Activated CD4-positive, alpha-beta memory T cell treated with anti-CD3 and anti-CD28 coated beads for 36 hours (primary cell): Measurements from ENCODE around the gene PPID. TPM values are rescaled to one million over a fixed set of nuclear protein-coding genes. Genes with fewer than 3 reads are reported as not detected.

Experiments used
- CTCF ChIA-PET: fragments of 350-600 bp; sonication (Branson Sonifier 250); formaldehyde crosslinking; loops from one replicate; lab custom pipeline; 2021; ENCODE audit warnings: antibody characterized with exemption, inconsistent platforms; lab: Charles Lee
- POLR2A ChIA-PET: fragments of 350-600 bp; sonication (Branson Sonifier 250); formaldehyde crosslinking; loops from one replicate; lab custom pipeline; 2021; ENCODE audit warnings: antibody characterized with exemption; lab: Charles Lee
- DNase-seq: peaks from one replicate; pipeline ENCODE4 v3.0.0-alpha.2; 2020
- H3K27ac Mint-ChIP-seq: one replicate; pipeline ENCODE4 v1.8.0; 2021; ENCODE audit warnings: mixed read lengths
- H3K27me3 Mint-ChIP-seq: one replicate; pipeline ENCODE4 v1.8.0; 2021; ENCODE audit warnings: mixed read lengths
- H3K36me3 Mint-ChIP-seq: one replicate; pipeline ENCODE4 v1.8.0; 2021; ENCODE audit warnings: mixed read lengths
- H3K4me1 Mint-ChIP-seq: one replicate; pipeline ENCODE4 v1.8.0; 2021; ENCODE audit warnings: low read depth, mixed read lengths
- H3K4me3 Mint-ChIP-seq: one replicate; pipeline ENCODE4 v1.8.0; 2021; ENCODE audit warnings: mild to moderate bottlenecking, mixed read lengths
- H3K9me3 Mint-ChIP-seq: one replicate; pipeline ENCODE4 v1.8.0; 2021; ENCODE audit warnings: mixed read lengths
- intact Hi-C: fragments of 100-400 bp; cut with micrococcal nuclease; formaldehyde crosslinking; loops from one replicate; pipeline ENCODE4 v1.15.1; 2023
- total RNA-seq, 2 experiments: library from RNA; stranded (reverse); gene quantifications; one replicate each; pipeline ENCODE4 v1.2.3, GENCODE V29; 2021

PPID gene
- total RNA-seq: 10 to 100 TPM; 66.4 to 67.2 TPM

GRCh38 chr4:158722917-158723793 lies at the start of gene PPID:
Gene PPID, minus strand, starts transcription at chr4:158723396. Its CDS starts 108 bp downstream, at chr4:158723288.
- peak within 1 kb of the TSS; percentile 93 for H3K4me3 Mint-ChIP-seq
- peak; percentile 91 for DNase-seq
- ChIA-PET CTCF (interaction anchor here (2.9 kb wide), 1 partner anchor 128 kb away, joined by 14 read pairs; no protein-coding TSS in a partner anchor), POLR2A (interaction anchor here (0.7 to 1.8 kb wide), 5 partner anchors 45 to 100 kb away, joined by 3 to 12 read pairs (median 5); partner anchors contain the start of genes C4orf46, ETFDH and FNIP2)
- H3K27me3 Mint-ChIP-seq: peaks cover 8% of the 10 kb centered on the region
- no peaks in the 10 kb centered on the region for H3K9me3 Mint-ChIP-seq
- intact Hi-C loops: loop anchor here (1.0 to 2.0 kb wide), 4 partner anchors 45 to 452 kb away; partner anchors contain the start of genes ETFDH and RAPGEF2
- H3K27ac Mint-ChIP-seq: peak within 1 kb of the TSS; percentile 99
- H3K4me1 Mint-ChIP-seq: peaks cover 54% of the 10 kb centered on the region
- peaks cover 27% of the 10 kb centered on the region for H3K36me3 Mint-ChIP-seq

GRCh38 chr4:158771776-158772175 lies 48.6 kb upstream of the PPID start:
- H3K27ac Mint-ChIP-seq: no peak overlapping the region
- no peaks in the 10 kb centered on the region for H3K9me3 Mint-ChIP-seq
- H3K4me1 Mint-ChIP-seq: peaks cover 51% of the 10 kb centered on the region
- no peaks in the 10 kb centered on the region for H3K27me3 Mint-ChIP-seq
- intact Hi-C loops: no loop called here
- H3K36me3 Mint-ChIP-seq: peaks cover 4% of the 10 kb centered on the region
- no peak overlapping the region for H3K4me3 Mint-ChIP-seq
- DNase-seq: no peak
- ChIA-PET POLR2A (no interaction called here), CTCF (interaction anchor here (0.9 kb wide), 1 partner anchor 15 kb away, joined by 3 read pairs; no protein-coding TSS in a partner anchor)

GRCh38 chr4:158770671-158771070 lies 47.5 kb upstream of the PPID start:
- Mint-ChIP-seq H3K27ac (no peak overlapping the region), H3K27me3 (no peaks in the 10 kb centered on the region), H3K4me3 (peak overlapping the region; percentile 100), H3K9me3 (no peaks in the 10 kb centered on the region), H3K4me1 (peaks cover 49% of the 10 kb centered on the region), H3K36me3 (peaks cover 4% of the 10 kb centered on the region)
- no peak for DNase-seq
- CTCF ChIA-PET: interaction anchor here (0.9 kb wide), 1 partner anchor 16 kb away, joined by 3 read pairs; no protein-coding TSS in a partner anchor
- POLR2A ChIA-PET: no interaction called here
- intact Hi-C loops: no loop called here

GRCh38 chr4:158769175-158769921 lies 46.2 kb upstream of the PPID start:
- CTCF ChIA-PET: interaction anchor here (0.7 to 1.3 kb wide), 7 partner anchors 17 to 89 kb away, joined by 3 to 6 read pairs (median 3); no protein-coding TSS in a partner anchor
- peak overlapping the region; percentile 91 for H3K27ac Mint-ChIP-seq
- H3K27me3 Mint-ChIP-seq: no peaks in the 10 kb centered on the region
- H3K9me3 Mint-ChIP-seq: no peaks in the 10 kb centered on the region
- DNase-seq: peak; percentile 57
- H3K4me1 Mint-ChIP-seq: peaks cover 43% of the 10 kb centered on the region
- peaks cover 4% of the 10 kb centered on the region for H3K36me3 Mint-ChIP-seq
- POLR2A ChIA-PET: interaction anchor here (1.1 to 2.8 kb wide), 7 partner anchors 9 to 98 kb away, joined by 3 to 12 read pairs (median 6); partner anchors contain the start of gene C4orf46
- peak overlapping the region; percentile 100 for H3K4me3 Mint-ChIP-seq
- intact Hi-C loops: loop anchor here (1.0 to 5.0 kb wide), 6 partner anchors 9 to 433 kb away; partner anchors contain the start of gene RAPGEF2

GRCh38 chr4:158768555-158769174 lies 45.5 kb upstream of the PPID start, which contains the start of gene FNIP2:
Gene FNIP2, plus strand, starts transcription at chr4:158769026. Its CDS starts 187 bp downstream, at chr4:158769213.
- peak within 1 kb of the TSS; percentile 100 for H3K4me3 Mint-ChIP-seq
- POLR2A ChIA-PET: interaction anchor here (1.3 to 2.8 kb wide), 5 partner anchors 8 to 98 kb away, joined by 4 to 12 read pairs (median 8); partner anchors contain the start of gene C4orf46
- H3K36me3 Mint-ChIP-seq: peaks cover 4% of the 10 kb centered on the region
- CTCF ChIA-PET: interaction anchor here (1.1 to 1.2 kb wide), 2 partner anchors 78 to 90 kb away, joined by 3 read pairs; no protein-coding TSS in a partner anchor
- peaks cover 43% of the 10 kb centered on the region for H3K4me1 Mint-ChIP-seq
- H3K27ac Mint-ChIP-seq: peak within 1 kb of the TSS; percentile 91
- no peaks in the 10 kb centered on the region for H3K9me3 Mint-ChIP-seq
- intact Hi-C loops: loop anchor here (1.0 to 5.0 kb wide), 7 partner anchors 10 to 434 kb away; partner anchors contain the start of genes PPID and RAPGEF2
- DNase-seq: peak; percentile 73
- peaks cover 2% of the 10 kb centered on the region for H3K27me3 Mint-ChIP-seq

- no peaks in the 10 kb centered on the region for H3K9me3 Mint-ChIP-seq
- DNase-seq: no peak
- peaks cover 37% of the 10 kb centered on the region for H3K4me1 Mint-ChIP-seq
- H3K4me3 Mint-ChIP-seq: no peak overlapping the region
- intact Hi-C loops: loop anchor here (1.0 to 5.0 kb wide), 3 partner anchors 56 to 310 kb away; partner anchors contain the start of gene C4orf46
- peak overlapping the region; percentile 55 for H3K27ac Mint-ChIP-seq
- peaks cover 2% of the 10 kb centered on the region for H3K27me3 Mint-ChIP-seq
- POLR2A ChIA-PET: interaction anchor here (2.8 kb wide), 1 partner anchor 43 kb away, joined by 12 read pairs; no protein-coding TSS in a partner anchor
- CTCF ChIA-PET: no interaction called here
- peaks cover 2% of the 10 kb centered on the region for H3K36me3 Mint-ChIP-seq
Measured at GRCh38 chr4:158767451-158767850, 44.3 kb upstream of the PPID start.

- POLR2A ChIA-PET: no interaction called here
Measured at GRCh38 chr4:158766434-158767044, 43.3 kb upstream of the PPID start.

GRCh38 chr4:158763462-158763861 lies 40.3 kb upstream of the PPID start:
- POLR2A ChIA-PET: interaction anchor here (0.6 kb wide), 1 partner anchor 128 kb away, joined by 5 read pairs; no protein-coding TSS in a partner anchor
- DNase-seq: no peak
- H3K36me3 Mint-ChIP-seq: no peaks in the 10 kb centered on the region
- intact Hi-C loops: no loop called here
- CTCF ChIA-PET: no interaction called here
- no peak overlapping the region for H3K27ac Mint-ChIP-seq
- no peaks in the 10 kb centered on the region for H3K9me3 Mint-ChIP-seq
- no peak overlapping the region for H3K4me3 Mint-ChIP-seq
- peaks cover 19% of the 10 kb centered on the region for H3K4me1 Mint-ChIP-seq
- peaks cover 9% of the 10 kb centered on the region for H3K27me3 Mint-ChIP-seq

More at GRCh38 chr4:158766434-158767044, 43.3 kb upstream of the PPID start:
- H3K9me3 Mint-ChIP-seq: no peaks in the 10 kb centered on the region
- CTCF ChIA-PET: interaction anchor here (1.3 kb wide), 1 partner anchor 85 kb away, joined by 3 read pairs; no protein-coding TSS in a partner anchor
- peaks cover 33% of the 10 kb centered on the region for H3K4me1 Mint-ChIP-seq
- H3K4me3 Mint-ChIP-seq: no peak overlapping the region
- no peak overlapping the region for H3K27ac Mint-ChIP-seq
- intact Hi-C loops: loop anchor here (1.0 to 5.0 kb wide), 3 partner anchors 57 to 311 kb away; partner anchors contain the start of gene C4orf46
- H3K36me3 Mint-ChIP-seq: peaks cover 2% of the 10 kb centered on the region
- DNase-seq: no peak
- peaks cover 3% of the 10 kb centered on the region for H3K27me3 Mint-ChIP-seq

GRCh38 chr4:158762553-158762952 lies 39.4 kb upstream of the PPID start:
- no peak for DNase-seq
- no peak overlapping the region for H3K4me3 Mint-ChIP-seq
- peaks cover 2% of the 10 kb centered on the region for H3K36me3 Mint-ChIP-seq
- H3K27me3 Mint-ChIP-seq: peaks cover 9% of the 10 kb centered on the region
- no peaks in the 10 kb centered on the region for H3K9me3 Mint-ChIP-seq
- CTCF ChIA-PET: no interaction called here
- intact Hi-C loops: no loop called here
- POLR2A ChIA-PET: no interaction called here
- no peak overlapping the region for H3K27ac Mint-ChIP-seq
- peaks cover 10% of the 10 kb centered on the region for H3K4me1 Mint-ChIP-seq

- intact Hi-C loops: no loop called here
- POLR2A ChIA-PET: interaction anchor here (0.6 to 1.2 kb wide), 2 partner anchors 8 to 96 kb away, joined by 4 to 5 read pairs; partner anchors contain the start of gene FNIP2
- H3K9me3 Mint-ChIP-seq: no peaks in the 10 kb centered on the region
- peaks cover 13% of the 10 kb centered on the region for H3K27me3 Mint-ChIP-seq
- H3K4me3 Mint-ChIP-seq: no peak overlapping the region
- H3K27ac Mint-ChIP-seq: no peak overlapping the region
- CTCF ChIA-PET: no interaction called here
- peaks cover 2% of the 10 kb centered on the region for H3K36me3 Mint-ChIP-seq
- DNase-seq: peak; percentile 22
- peaks cover 4% of the 10 kb centered on the region for H3K4me1 Mint-ChIP-seq
Measured at GRCh38 chr4:158760866-158761265, 37.7 kb upstream of the PPID start.
